PC-9 (cell line): ENCODE measurements around the gene WWC2. TPM values are rescaled to one million over a fixed set of nuclear protein-coding genes. Genes with fewer than 3 reads are reported as not detected.

Experiments used
- BruUV-seq: library from RNA; stranded (reverse); fragments of 400-500 nt; replicated peaks from 2 replicates; lab custom pipeline; 2021; lab: Mats Ljungman, UMichigan
- CTCF ChIA-PET: fragments of 300-600 bp; sonication (Branson Sonifier 250); formaldehyde crosslinking; loops from one replicate; lab custom pipeline; 2022; ENCODE audit warnings: antibody characterized with exemption; lab: Charles Lee
- POLR2A ChIA-PET: fragments of 300-600 bp; sonication (Branson Sonifier 250); formaldehyde crosslinking; loops from one replicate; lab custom pipeline; 2022; ENCODE audit warnings: antibody characterized with exemption; ENCODE audit not compliant: unreplicated experiment; lab: Charles Lee
- DNase-seq, 2 experiments: peaks; one replicate each; pipeline versions ENCODE4 v3.0.0 to v3.0.0-alpha.2; 2015 to 2022; ENCODE audit warnings: mixed read lengths in 1 of 2
- H2AFZ ChIP-seq: fragments of 200-600 bp; sonication (generic); 2 replicates; pipeline ENCODE4 v1.8.1; 2017; ENCODE audit warnings: antibody characterized with exemption
- H3F3A ChIP-seq: fragments of 200-600 bp; sonication (generic); 2 replicates; pipeline ENCODE4 v1.8.1; 2017; ENCODE audit warnings: antibody characterized with exemption, mild to moderate bottlenecking, low read depth; ENCODE audit not compliant: insufficient read depth
- H3K27ac ChIP-seq: fragments of 200-600 bp; sonication (generic); 2 replicates; pipeline ENCODE4 v1.6.1; 2016; ENCODE audit warnings: mixed run types
- H3K27me3 ChIP-seq: fragments of 200-600 bp; sonication (generic); 2 replicates; pipeline ENCODE4 v1.6.1; 2016; ENCODE audit warnings: low read depth, mixed run types; ENCODE audit not compliant: insufficient read depth
- H3K36me3 ChIP-seq: fragments of 200-600 bp; sonication (generic); 2 replicates; pipeline ENCODE4 v1.6.1; 2016; ENCODE audit warnings: low read depth, mixed run types
- H3K4me1 ChIP-seq: fragments of 200-600 bp; sonication (generic); replicated peaks from 2 replicates; pipeline ENCODE4 v1.6.1; 2016; ENCODE audit warnings: mixed run types; ENCODE audit not compliant: insufficient read depth
- H3K4me2 ChIP-seq: fragments of 200-600 bp; sonication (generic); 2 replicates; pipeline ENCODE4 v1.6.1; 2017; ENCODE audit warnings: mixed run types
- H3K4me3 ChIP-seq: fragments of 200-600 bp; sonication (generic); 2 replicates; pipeline ENCODE4 v1.6.1; 2016; ENCODE audit warnings: mixed run types
- H3K79me2 ChIP-seq: fragments of 200-600 bp; sonication (generic); 2 replicates; pipeline ENCODE4 v1.6.1; 2017; ENCODE audit warnings: low read depth, mixed run types
- H3K9me2 ChIP-seq: fragments of 200-600 bp; sonication (generic); 2 replicates; pipeline ENCODE4 v1.8.1; 2017; ENCODE audit warnings: mild to moderate bottlenecking; ENCODE audit not compliant: insufficient read depth
- H3K9me3 ChIP-seq: fragments of 200-600 bp; sonication (generic); 2 replicates; pipeline ENCODE4 v1.8.1; 2016; ENCODE audit warnings: low read depth; ENCODE audit not compliant: insufficient read depth
- H4K20me1 ChIP-seq: fragments of 200-600 bp; sonication (generic); 2 replicates; pipeline ENCODE4 v1.8.1; 2017; ENCODE audit not compliant: insufficient read depth
- CTCF ChIP-seq: fragments of 200-600 bp; sonication (generic); conservative IDR thresholded peaks from 2 replicates; pipeline ENCODE4 v1.6.1; 2017; ENCODE audit warnings: mixed run types, antibody characterized with exemption, mild to moderate bottlenecking, moderate library complexity
- EZH2 ChIP-seq: fragments of 200-600 bp; sonication (generic); IDR thresholded peaks from 2 replicates; pipeline ENCODE4 v1.8.0; 2017; ENCODE audit warnings: antibody characterized with exemption, low read depth
- intact Hi-C: fragments of 100-400 bp; cut with micrococcal nuclease; formaldehyde crosslinking; loops from one replicate; pipeline ENCODE4 v1.10.0; 2022; ENCODE audit not compliant: unreplicated experiment
- total RNA-seq: library from RNA; stranded (reverse); gene quantifications from 2 replicates; pipeline ENCODE4 v1.2.3, GENCODE V29; 2021

The WWC2 gene
- total RNA-seq, 1 experiment from 2014 or later = 42.3 TPM

GRCh38 chr4:183213996-183214395 is 114.9 kb downstream of the WWC2 start:
- Histone ChIP-seq H3F3A (no peaks in the 10 kb centered on the region), H4K20me1 (no peaks in the 10 kb centered on the region), H3K27me3 (no peaks in the 10 kb centered on the region), H3K9me2 (no peaks in the 10 kb centered on the region), H2AFZ (no peak overlapping the region), H3K36me3 (no peaks in the 10 kb centered on the region), H3K79me2 (no peaks in the 10 kb centered on the region), H3K4me2 (no peak overlapping the region), H3K9me3 (no peaks in the 10 kb centered on the region), H3K4me1 (no peaks in the 10 kb centered on the region), H3K4me3 (no peak overlapping the region), H3K27ac (no peak overlapping the region)
- no peak for DNase-seq
- POLR2A ChIA-PET = no interaction called here
- no peak for TF ChIP-seq CTCF
- TF ChIP-seq EZH2 = no peak
- CTCF ChIA-PET = no interaction called here
- intact Hi-C loops = no loop called here
- no TSS peak for BruUV-seq

- no peaks in the 10 kb centered on the region for H3K79me2 ChIP-seq
- no peaks in the 10 kb centered on the region for H3F3A ChIP-seq
- intact Hi-C loops = no loop called here
- no peaks in the 10 kb centered on the region for H3K36me3 ChIP-seq
- H3K4me2 ChIP-seq = no peak overlapping the region
- CTCF ChIA-PET = no interaction called here
- H3K9me3 ChIP-seq = no peaks in the 10 kb centered on the region
- POLR2A ChIA-PET = no interaction called here
- no peaks in the 10 kb centered on the region for H3K27me3 ChIP-seq
- no peaks in the 10 kb centered on the region for H3K4me1 ChIP-seq
- TF ChIP-seq CTCF (no peak), EZH2 (no peak)
- H3K9me2 ChIP-seq = no peaks in the 10 kb centered on the region
- no peaks in the 10 kb centered on the region for H4K20me1 ChIP-seq
- H3K4me3 ChIP-seq = no peak overlapping the region
- no peak overlapping the region for H3K27ac ChIP-seq
- no peak for DNase-seq
- BruUV-seq = no TSS peak
- H2AFZ ChIP-seq = no peak overlapping the region
Measured at GRCh38 chr4:183214912-183215488, 115.9 kb downstream of the WWC2 start.

- intact Hi-C loops = no loop called here
- no peaks in the 10 kb centered on the region for H3K9me3 ChIP-seq
- no TSS peak for BruUV-seq
- no peak for DNase-seq
- POLR2A ChIA-PET = no interaction called here
- H2AFZ ChIP-seq = no peak overlapping the region
- H3K4me1 ChIP-seq = no peaks in the 10 kb centered on the region
- no peaks in the 10 kb centered on the region for H3F3A ChIP-seq
- no peak overlapping the region for H3K4me3 ChIP-seq
- no peaks in the 10 kb centered on the region for H3K79me2 ChIP-seq
- H3K27me3 ChIP-seq = no peaks in the 10 kb centered on the region
- H4K20me1 ChIP-seq = no peaks in the 10 kb centered on the region
- no peak overlapping the region for H3K27ac ChIP-seq
- CTCF ChIA-PET = no interaction called here
- TF ChIP-seq EZH2 (no peak), CTCF (no peak)
- no peaks in the 10 kb centered on the region for H3K9me2 ChIP-seq
- H3K36me3 ChIP-seq = no peaks in the 10 kb centered on the region
- no peak overlapping the region for H3K4me2 ChIP-seq
Measured at GRCh38 chr4:183220236-183220635, 121.2 kb downstream of the WWC2 start.
